ENCODE data around the gene ARID1B. TPM values are rescaled to one million over a fixed set of nuclear protein-coding genes. Genes with fewer than 3 reads are reported as not detected.

ARID1B gene
- total RNA-seq, 1 experiment from 2014 or later, result 60.3 TPM

- TF ChIP-seq SMAD3 (CRISPR knock-in tag; IDR thresholded peaks at IDR 0.05; ENCODE audit: borderline replicate concordance) (no peak), ZNF138 (CRISPR knock-in tag; conservative IDR thresholded peaks at IDR 0.05) (no peak)
- Mint-ChIP-seq H3K4me3 (no peak overlapping the region), H3K27ac (peak overlapping the region; percentile 78), H3K36me3 (no peaks in the 10 kb centered on the region), H3K4me1 (peaks cover 89% of the 10 kb centered on the region), H3K9me3 (no peaks in the 10 kb centered on the region), H3K27me3 (ENCODE audit: low read depth) (no peaks in the 10 kb centered on the region)
- ChIA-PET CTCF (interaction anchor here (1.0 kb wide), 1 partner anchor 11 kb away, joined by 3 read pairs; no protein-coding TSS in a partner anchor), POLR2A (no interaction called here)
- ATAC-seq (peak; percentile 20; the same call in 1 of the 2 replicates), DNase-seq (ENCODE audit: low spot score) (no peak)
Observed at GRCh38 chr6:156886409-156886808, 109.2 kb downstream of the ARID1B start.

- H3K4me3 Mint-ChIP-seq, result no peak overlapping the region
- peak overlapping the region; percentile 81 for H3K27ac Mint-ChIP-seq
- H3K4me1 Mint-ChIP-seq, result peaks cover 79% of the 10 kb centered on the region
- TF ChIP-seq ERG (CRISPR knock-in tag; IDR thresholded peaks at IDR 0.05) (no peak), USF2 (CRISPR knock-in tag; IDR thresholded peaks at IDR 0.05) (no peak), AFF4 (CRISPR knock-in tag; IDR thresholded peaks at IDR 0.05; ENCODE audit: borderline replicate concordance) (no peak), USF1 (CRISPR knock-in tag; IDR thresholded peaks at IDR 0.05) (no peak), FOXP1 (CRISPR knock-in tag; IDR thresholded peaks at IDR 0.05; ENCODE audit: borderline replicate concordance) (no peak), PREB (CRISPR knock-in tag; IDR thresholded peaks at IDR 0.05; ENCODE audit: borderline replicate concordance) (no peak), FOXJ3 (CRISPR knock-in tag; IDR thresholded peaks at IDR 0.05; ENCODE audit: borderline replicate concordance) (no peak), MXD4 (CRISPR knock-in tag; IDR thresholded peaks at IDR 0.05; ENCODE audit: borderline replicate concordance) (no peak), ZNF121 (CRISPR knock-in tag; IDR thresholded peaks at IDR 0.05) (no peak), ARID4B (CRISPR knock-in tag; IDR thresholded peaks at IDR 0.05; ENCODE audit: borderline replicate concordance) (no peak), NFATC4 (CRISPR knock-in tag; IDR thresholded peaks at IDR 0.05) (no peak), ATF2 (CRISPR knock-in tag; IDR thresholded peaks at IDR 0.05; ENCODE audit: borderline replicate concordance, low read depth) (no peak), ZNF317 (CRISPR knock-in tag; IDR thresholded peaks at IDR 0.05; ENCODE audit: borderline replicate concordance, low read depth) (no peak), STAT6 (CRISPR knock-in tag; conservative IDR thresholded peaks at IDR 0.05; ENCODE audit: low read depth) (no peak)
Observed at GRCh38 chr6:156887623-156888269, 110.6 kb downstream of the ARID1B start.

More at GRCh38 chr6:156887623-156888269, 110.6 kb downstream of the ARID1B start:
- POLR2A ChIA-PET, result no interaction called here
- ATAC-seq, result no peak
- H3K27me3 Mint-ChIP-seq (ENCODE audit: low read depth), result no peaks in the 10 kb centered on the region
- H3K9me3 Mint-ChIP-seq, result no peaks in the 10 kb centered on the region
- no peak for DNase-seq (ENCODE audit: low spot score)
- CTCF ChIA-PET, result interaction anchor here (1.4 kb wide), 1 partner anchor 12 kb away, joined by 4 read pairs; no protein-coding TSS in a partner anchor
- H3K36me3 Mint-ChIP-seq, result no peaks in the 10 kb centered on the region
